Astrocyte of the cerebellum (primary cell): ENCODE data around the gene KDM3B.

Source experiments
- DNase-seq: peaks from one replicate; pipeline ENCODE4 v3.0.0-alpha.2; 2011; ENCODE audit warnings: low read depth
- H3K4me3 ChIP-seq: 2 replicates; pipeline ENCODE4 v1.5.1; 2011; ENCODE audit warnings: mild to moderate bottlenecking, low read depth, low read length, moderate library complexity
- CTCF ChIP-seq: IDR thresholded peaks from 2 replicates; pipeline ENCODE4 v1.5.1; 2012; ENCODE audit warnings: low read length, low read depth, moderate library complexity, mild to moderate bottlenecking; ENCODE audit errors: missing control alignments
- in situ Hi-C: cut with HindIII; loops from 2 replicates; pipeline ENCODE4 v1.10.0; 2017; ENCODE audit warnings: low sequenced_read_pairs

Gene KDM3B

GRCh38 chr5:138440159-138441073 lies 87.9 kb downstream of the KDM3B start:
- H3K4me3 ChIP-seq, result peak overlapping the region; percentile 57
- in situ Hi-C loops, result no loop called here

GRCh38 chr5:138441221-138441620 lies 88.7 kb downstream of the KDM3B start:
- in situ Hi-C loops, result no loop called here
- no peak for DNase-seq
- no peak overlapping the region for H3K4me3 ChIP-seq
- no peak for TF ChIP-seq CTCF

More at GRCh38 chr5:138440159-138441073, 87.9 kb downstream of the KDM3B start:
- no peak for DNase-seq
- TF ChIP-seq CTCF, result no peak

- no peak for DNase-seq
- H3K4me3 ChIP-seq, result no peak overlapping the region
- no peak for TF ChIP-seq CTCF
- in situ Hi-C loops, result no loop called here
These were observed 91.7 kb downstream of the KDM3B start for GRCh38 chr5:138444078-138444773.

- in situ Hi-C loops, result no loop called here
- no peak overlapping the region for H3K4me3 ChIP-seq
- no peak for TF ChIP-seq CTCF
- DNase-seq, result no peak
These were observed 92.5 kb downstream of the KDM3B start for GRCh38 chr5:138444774-138445546.

GRCh38 chr5:138445547-138446271 lies 93.2 kb downstream of the KDM3B start:
- TF ChIP-seq CTCF, result no peak
- in situ Hi-C loops, result no loop called here
- no peak overlapping the region for H3K4me3 ChIP-seq
- DNase-seq, result no peak
